Left forelimb (tissue), 1 donor: Measurements from ENCODE around the gene PRDM16.

Experiments used
- DNase-seq: peaks from one replicate; pipeline ENCODE4 v3.0.0-alpha.2; 2018; ENCODE audit warnings: low spot score

Gene PRDM16

GRCh38 chr1:3415260-3416090, 346.5 kb downstream of the PRDM16 start:
- DNase-seq: no peak

- DNase-seq: no peak
Observed at GRCh38 chr1:3417082-3417739, 348.2 kb downstream of the PRDM16 start.

GRCh38 chr1:3417934-3418333, 348.9 kb downstream of the PRDM16 start:
- DNase-seq: no peak

GRCh38 chr1:3418600-3418999, 349.6 kb downstream of the PRDM16 start:
- DNase-seq: no peak

- no peak for DNase-seq
Observed at GRCh38 chr1:3419415-3420204, 350.6 kb downstream of the PRDM16 start.

GRCh38 chr1:3420218-3420951, 351.4 kb downstream of the PRDM16 start:
- no peak for DNase-seq

- no peak for DNase-seq
Observed at GRCh38 chr1:3422638-3423037, 353.6 kb downstream of the PRDM16 start.

- DNase-seq: no peak
Observed at GRCh38 chr1:3423245-3423829, 354.3 kb downstream of the PRDM16 start.

GRCh38 chr1:3423896-3424611, 355.1 kb downstream of the PRDM16 start:
- DNase-seq: no peak

GRCh38 chr1:3425486-3426215, 356.6 kb downstream of the PRDM16 start:
- DNase-seq: no peak

GRCh38 chr1:3426956-3427535, 358.0 kb downstream of the PRDM16 start:
- DNase-seq: no peak

GRCh38 chr1:3427711-3428704, 359.0 kb downstream of the PRDM16 start:
- no peak for DNase-seq

GRCh38 chr1:3428899-3429298, 359.9 kb downstream of the PRDM16 start:
- no peak for DNase-seq

GRCh38 chr1:3429320-3429719, 360.3 kb downstream of the PRDM16 start:
- DNase-seq: no peak

GRCh38 chr1:3429766-3430165, 360.8 kb downstream of the PRDM16 start:
- no peak for DNase-seq

GRCh38 chr1:3430406-3430805, 361.4 kb downstream of the PRDM16 start:
- no peak for DNase-seq

- DNase-seq: no peak
Observed at GRCh38 chr1:3430820-3431219, 361.8 kb downstream of the PRDM16 start.

GRCh38 chr1:3431266-3431665, 362.3 kb downstream of the PRDM16 start:
- DNase-seq: no peak

GRCh38 chr1:3431686-3432085, 362.7 kb downstream of the PRDM16 start:
- DNase-seq: no peak
